Calu3 (cell line): ENCODE results near the gene ZNF783. TPM values are rescaled to one million over a fixed set of nuclear protein-coding genes. Genes with fewer than 3 reads are reported as not detected.

Experiments
- BruUV-seq: library from RNA; stranded (reverse); fragments of 400-500 nt; replicated peaks from 2 replicates; lab custom pipeline; 2021; lab: Mats Ljungman, UMichigan
- CTCF ChIA-PET: fragments of 300-600 bp; sonication (Branson Sonifier 250); formaldehyde crosslinking; loops from one replicate; lab custom pipeline; 2022; ENCODE audit warnings: antibody characterized with exemption; lab: Charles Lee
- DNase-seq: peaks from one replicate; pipeline ENCODE4 v3.0.0; 2022
- H3K27ac Mint-ChIP-seq: one replicate; pipeline ENCODE4 v1.8.0; 2022; ENCODE audit warnings: mixed read lengths; ENCODE audit not compliant: unreplicated experiment
- H3K27me3 Mint-ChIP-seq: one replicate; pipeline ENCODE4 v1.8.0; 2022; ENCODE audit warnings: mixed read lengths; ENCODE audit not compliant: unreplicated experiment
- H3K36me3 Mint-ChIP-seq: one replicate; pipeline ENCODE4 v1.8.0; 2022; ENCODE audit warnings: mild to moderate bottlenecking, moderate library complexity, mixed read lengths; ENCODE audit not compliant: insufficient read depth, unreplicated experiment
- H3K4me1 Mint-ChIP-seq: one replicate; pipeline ENCODE4 v1.8.0; 2022; ENCODE audit warnings: mild to moderate bottlenecking, low read depth, mixed read lengths; ENCODE audit not compliant: unreplicated experiment
- H3K4me3 Mint-ChIP-seq: one replicate; pipeline ENCODE4 v1.8.0; 2022; ENCODE audit warnings: mild to moderate bottlenecking, low read depth, moderate library complexity, mixed read lengths; ENCODE audit not compliant: unreplicated experiment
- H3K9me3 Mint-ChIP-seq: one replicate; pipeline ENCODE4 v1.8.0; 2022; ENCODE audit warnings: low read depth, mixed read lengths; ENCODE audit not compliant: unreplicated experiment
- intact Hi-C: fragments of 100-400 bp; cut with micrococcal nuclease; formaldehyde crosslinking; loops from one replicate; pipeline ENCODE4 v1.10.0; 2022; ENCODE audit not compliant: unreplicated experiment
- total RNA-seq: library from RNA; stranded (reverse); gene quantifications from 2 replicates; pipeline ENCODE4 v1.2.3, GENCODE V29; 2022
- TF ChIP-seq, protein P1 (sequence below): fragments of 200-600 bp; IDR thresholded peaks from one replicate; pipeline ENCODE4 v1.8.0; 2022; ENCODE audit warnings: antibody characterized with exemption; ENCODE audit not compliant: unreplicated experiment

ZNF783 gene
- total RNA-seq, 1 experiment from 2014 or later, result 17.8 TPM

DNA sequence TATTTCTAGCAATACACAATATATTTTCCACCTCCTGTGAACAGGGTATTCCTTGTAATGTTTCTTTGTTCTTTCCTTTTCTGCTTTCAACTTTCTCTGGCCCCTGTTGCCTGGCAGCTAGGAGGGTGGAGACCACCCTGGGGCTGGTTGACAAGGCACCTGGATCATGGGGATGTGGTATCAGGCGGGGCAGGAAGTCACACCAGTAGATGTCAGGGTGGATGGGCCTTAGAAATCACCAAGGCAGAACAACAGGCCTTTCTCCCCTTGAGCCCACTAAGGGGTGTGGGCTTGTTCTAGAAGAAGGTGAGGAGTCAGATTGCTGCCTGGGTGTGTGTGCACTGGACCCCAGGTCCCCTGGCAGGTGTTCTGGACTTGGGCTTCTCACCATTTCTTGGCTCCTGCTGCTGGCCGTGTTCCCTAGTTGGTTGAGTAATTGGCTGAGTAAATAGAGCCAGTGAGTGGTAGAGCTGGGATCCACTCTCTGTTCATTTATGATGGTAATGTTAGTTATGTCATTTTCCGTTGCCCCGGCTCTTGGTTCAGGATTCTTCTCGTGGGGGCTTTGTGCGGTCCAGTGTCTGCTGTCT, 24.9 kb downstream of the ZNF783 start:
- peaks cover 24% of the 10 kb centered on the region for H3K36me3 Mint-ChIP-seq
- no peak overlapping the region for H3K4me3 Mint-ChIP-seq
- H3K4me1 Mint-ChIP-seq, result peaks cover 13% of the 10 kb centered on the region
- DNase-seq, result no peak
- TF ChIP-seq, protein P1, sequence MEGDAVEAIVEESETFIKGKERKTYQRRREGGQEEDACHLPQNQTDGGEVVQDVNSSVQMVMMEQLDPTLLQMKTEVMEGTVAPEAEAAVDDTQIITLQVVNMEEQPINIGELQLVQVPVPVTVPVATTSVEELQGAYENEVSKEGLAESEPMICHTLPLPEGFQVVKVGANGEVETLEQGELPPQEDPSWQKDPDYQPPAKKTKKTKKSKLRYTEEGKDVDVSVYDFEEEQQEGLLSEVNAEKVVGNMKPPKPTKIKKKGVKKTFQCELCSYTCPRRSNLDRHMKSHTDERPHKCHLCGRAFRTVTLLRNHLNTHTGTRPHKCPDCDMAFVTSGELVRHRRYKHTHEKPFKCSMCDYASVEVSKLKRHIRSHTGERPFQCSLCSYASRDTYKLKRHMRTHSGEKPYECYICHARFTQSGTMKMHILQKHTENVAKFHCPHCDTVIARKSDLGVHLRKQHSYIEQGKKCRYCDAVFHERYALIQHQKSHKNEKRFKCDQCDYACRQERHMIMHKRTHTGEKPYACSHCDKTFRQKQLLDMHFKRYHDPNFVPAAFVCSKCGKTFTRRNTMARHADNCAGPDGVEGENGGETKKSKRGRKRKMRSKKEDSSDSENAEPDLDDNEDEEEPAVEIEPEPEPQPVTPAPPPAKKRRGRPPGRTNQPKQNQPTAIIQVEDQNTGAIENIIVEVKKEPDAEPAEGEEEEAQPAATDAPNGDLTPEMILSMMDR, result no peak
- intact Hi-C loops, result no loop called here
- no peaks in the 10 kb centered on the region for H3K9me3 Mint-ChIP-seq
- no peak overlapping the region for H3K27ac Mint-ChIP-seq
- CTCF ChIA-PET, result no interaction called here
- no TSS peak for BruUV-seq
- no peaks in the 10 kb centered on the region for H3K27me3 Mint-ChIP-seq

GRCh38 chr7:149287622-149288021, 25.6 kb downstream of the ZNF783 start:
- intact Hi-C loops, result no loop called here
- CTCF ChIA-PET, result no interaction called here
- Mint-ChIP-seq H3K27ac (no peak overlapping the region), H3K4me3 (no peak overlapping the region), H3K4me1 (peaks cover 13% of the 10 kb centered on the region), H3K9me3 (no peaks in the 10 kb centered on the region), H3K36me3 (peaks cover 24% of the 10 kb centered on the region), H3K27me3 (no peaks in the 10 kb centered on the region)
- DNase-seq, result no peak
- BruUV-seq, result no TSS peak
- TF ChIP-seq, protein P1, result no peak

- TF ChIP-seq, protein P1, result no peak
- Mint-ChIP-seq H3K9me3 (no peaks in the 10 kb centered on the region), H3K27me3 (no peaks in the 10 kb centered on the region), H3K27ac (no peak overlapping the region), H3K36me3 (peaks cover 20% of the 10 kb centered on the region), H3K4me1 (peaks cover 13% of the 10 kb centered on the region), H3K4me3 (no peak overlapping the region)
- CTCF ChIA-PET, result interaction anchor here (0.6 kb wide), 1 partner anchor 1193 kb away, joined by 3 read pairs; no protein-coding TSS in a partner anchor
- no peak for DNase-seq
- BruUV-seq, result no TSS peak
- intact Hi-C loops, result no loop called here
These were observed 27.3 kb downstream of the ZNF783 start for GRCh38 chr7:149289262-149289661.

GRCh38 chr7:149289856-149290255, 27.9 kb downstream of the ZNF783 start:
- Mint-ChIP-seq H3K4me1 (peaks cover 13% of the 10 kb centered on the region), H3K27me3 (no peaks in the 10 kb centered on the region), H3K27ac (no peak overlapping the region), H3K4me3 (no peak overlapping the region), H3K9me3 (no peaks in the 10 kb centered on the region), H3K36me3 (peaks cover 14% of the 10 kb centered on the region)
- TF ChIP-seq, protein P1, result no peak
- DNase-seq, result no peak
- no TSS peak for BruUV-seq
- intact Hi-C loops, result no loop called here
- CTCF ChIA-PET, result no interaction called here
